CD4-positive, alpha-beta memory T cell (primary cell): ENCODE results near the gene DLX6. TPM values are rescaled to one million over a fixed set of nuclear protein-coding genes. Genes with fewer than 3 reads are reported as not detected.

Experiments used
- CTCF ChIA-PET: fragments of 350-600 bp; sonication (Branson Sonifier 250); formaldehyde crosslinking; loops from one replicate; lab custom pipeline; 2021; ENCODE audit warnings: inconsistent platforms; ENCODE audit not compliant: partially characterized antibody; lab: Charles Lee
- POLR2A ChIA-PET: fragments of 350-600 bp; sonication (Branson Sonifier 250); formaldehyde crosslinking; loops from one replicate; lab custom pipeline; 2021; ENCODE audit not compliant: partially characterized antibody; lab: Charles Lee
- DNase-seq, 5 donors: peaks; one replicate each; pipeline versions ENCODE4 v3.0.0 to v3.0.0-alpha.2; 2020 to 2022; ENCODE audit warnings: mixed read lengths in 1 of 5
- H3K27ac ChIP-seq: one replicate; pipeline ENCODE4 v1.7.0; 2013; ENCODE audit warnings: low read depth, low read length
- H3K27me3 ChIP-seq: 2 replicates; pipeline ENCODE4 v1.7.0; 2013; ENCODE audit warnings: mild to moderate bottlenecking, low read length, moderate library complexity; ENCODE audit not compliant: insufficient read depth
- H3K36me3 ChIP-seq: 2 replicates; pipeline ENCODE4 v1.7.0; 2013; ENCODE audit warnings: mild to moderate bottlenecking, low read length, moderate library complexity; ENCODE audit not compliant: insufficient read depth
- H3K4me1 ChIP-seq: 2 replicates; pipeline ENCODE4 v1.7.0; 2013; ENCODE audit warnings: mild to moderate bottlenecking, low read length, moderate library complexity; ENCODE audit not compliant: insufficient read depth
- H3K4me3 ChIP-seq, 2 donors: one replicate each; pipeline ENCODE4 v1.7.0; 2013; ENCODE audit warnings: low read length in 2 of 2, mild to moderate bottlenecking in 1 of 2
- H3K9me3 ChIP-seq, 2 donors: one replicate each; pipeline ENCODE4 v1.7.0; 2013; ENCODE audit warnings: low read length in 2 of 2, control low read depth in 1 of 2; ENCODE audit not compliant: control insufficient read depth in 1 of 2
- H3K27ac Mint-ChIP-seq, 7 donors: one replicate each; pipeline ENCODE4 v1.8.0; 2020 to 2021; ENCODE audit warnings: mixed read lengths in 7 of 7, mild to moderate bottlenecking in 6 of 7, inconsistent platforms in 3 of 7, moderate library complexity in 3 of 7
- H3K27me3 Mint-ChIP-seq, 2 donors: one replicate each; pipeline ENCODE4 v1.8.0; 2020 to 2021; ENCODE audit warnings: mixed read lengths in 2 of 2
- H3K36me3 Mint-ChIP-seq, 2 donors: one replicate each; pipeline ENCODE4 v1.8.0; 2020 to 2021; ENCODE audit warnings: mixed read lengths in 2 of 2, inconsistent platforms in 1 of 2, mild to moderate bottlenecking in 1 of 2
- H3K4me1 Mint-ChIP-seq, 4 donors: one replicate each; pipeline ENCODE4 v1.8.0; 2020 to 2021; ENCODE audit warnings: mixed read lengths in 4 of 4, mild to moderate bottlenecking in 1 of 4
- H3K4me3 Mint-ChIP-seq, 8 donors: one replicate each; pipeline ENCODE4 v1.8.0; 2020 to 2021; ENCODE audit warnings: mixed read lengths in 8 of 8, mild to moderate bottlenecking in 7 of 8, moderate library complexity in 6 of 8, inconsistent platforms in 3 of 8
- H3K9me3 Mint-ChIP-seq, 8 donors: one replicate each; pipeline ENCODE4 v1.8.0; 2020 to 2021; ENCODE audit warnings: mixed read lengths in 8 of 8, mild to moderate bottlenecking in 5 of 8, inconsistent platforms in 3 of 8, moderate library complexity in 1 of 8
- intact Hi-C: fragments of 100-400 bp; cut with micrococcal nuclease; formaldehyde crosslinking; loops from one replicate; pipeline ENCODE4 v1.15.1; 2023
- polyA plus RNA-seq, 2 donors: library from polyadenylated mRNA; unstranded; fragments of 300-500 nt; fragmentation: Illumina TruSeq; gene quantifications; one replicate each; pipeline ENCODE4 v1.2.3, GENCODE V29; 2021
- total RNA-seq, 2 experiments: library from RNA; stranded (reverse); gene quantifications; one replicate each; pipeline ENCODE4 v1.2.3, GENCODE V29; 2021

Gene DLX6
- total and polyA plus RNA-seq, 4 experiments from 2014 or later: not detected

DNA sequence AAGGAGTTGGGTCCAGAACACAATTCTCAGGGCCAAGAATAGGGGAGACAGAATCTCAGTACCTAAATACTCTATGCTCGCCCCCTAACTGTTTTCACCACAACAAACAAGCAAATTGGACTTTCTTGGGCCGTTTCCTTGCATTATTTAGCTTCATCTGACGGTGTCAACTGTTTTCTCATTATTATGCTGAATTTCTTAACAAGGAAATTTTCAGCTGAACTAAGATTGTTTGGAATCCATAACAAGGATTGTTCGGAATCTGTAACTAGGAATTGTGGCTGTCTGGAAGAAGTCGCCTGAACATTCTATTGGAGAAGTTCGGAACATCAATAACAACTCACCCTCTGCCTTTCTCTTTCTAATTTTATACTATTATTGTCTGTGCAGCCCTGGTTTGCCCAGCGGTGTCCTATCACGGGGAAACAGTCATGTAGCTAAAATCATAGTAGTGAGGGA, 15.5 kb upstream of the DLX6 start:
- Mint-ChIP-seq H3K9me3 (peaks cover 0 to 20% (median 10%) of the 10 kb centered on the region in 8 donors), H3K4me3 (no peak overlapping the region), H3K27me3 (peaks cover 55 to 61% of the 10 kb centered on the region in 2 donors), H3K36me3 (peaks cover 0 to 6% of the 10 kb centered on the region in 2 donors), H3K27ac (no peak overlapping the region), H3K4me1 (peaks cover 0 to 9% (median 2%) of the 10 kb centered on the region in 4 donors)
- CTCF ChIA-PET: interaction anchor here (0.6 kb wide), 1 partner anchor 13 kb away, joined by 3 read pairs; no protein-coding TSS in a partner anchor
- POLR2A ChIA-PET: no interaction called here
- intact Hi-C loops: no loop called here
- H3K27me3 ChIP-seq: peaks cover 31% of the 10 kb centered on the region
- no peaks in the 10 kb centered on the region for H3K4me1 ChIP-seq
- no peak overlapping the region for H3K27ac ChIP-seq
- no peaks in the 10 kb centered on the region for H3K9me3 ChIP-seq
- DNase-seq: no peak
- H3K36me3 ChIP-seq: no peaks in the 10 kb centered on the region
- no peak overlapping the region for H3K4me3 ChIP-seq

GRCh38 chr7:96991546-96992191, 13.7 kb upstream of the DLX6 start:
- Mint-ChIP-seq H3K27ac (no peak overlapping the region), H3K36me3 (peaks cover 0 to 6% of the 10 kb centered on the region in 2 donors), H3K27me3 (peaks cover 65 to 70% of the 10 kb centered on the region in 2 donors), H3K4me1 (peaks cover 0 to 9% (median 2%) of the 10 kb centered on the region in 4 donors), H3K9me3 (peaks cover 0 to 25% (median 12%) of the 10 kb centered on the region in 8 donors), H3K4me3 (no peak overlapping the region)
- H3K36me3 ChIP-seq: no peaks in the 10 kb centered on the region
- intact Hi-C loops: no loop called here
- no peak for DNase-seq
- POLR2A ChIA-PET: no interaction called here
- no peak overlapping the region for H3K4me3 ChIP-seq
- H3K4me1 ChIP-seq: no peaks in the 10 kb centered on the region
- no peaks in the 10 kb centered on the region for H3K9me3 ChIP-seq
- no peak overlapping the region for H3K27ac ChIP-seq
- CTCF ChIA-PET: interaction anchor here (0.7 kb wide), 1 partner anchor 1069 kb away, joined by 3 read pairs; no protein-coding TSS in a partner anchor
- peaks cover 38% of the 10 kb centered on the region for H3K27me3 ChIP-seq

GRCh38 chr7:96992192-96993005, 13.0 kb upstream of the DLX6 start:
- Mint-ChIP-seq H3K36me3 (peaks cover 0 to 6% of the 10 kb centered on the region in 2 donors), H3K4me1 (peaks cover under 1 to 9% (median 5%) of the 10 kb centered on the region in 4 donors), H3K9me3 (peaks cover 0 to 29% (median 12%) of the 10 kb centered on the region in 8 donors), H3K4me3 (peak overlapping the region in 1 of 8 donors; percentile 20), H3K27ac (no peak overlapping the region), H3K27me3 (peaks cover 68 to 73% of the 10 kb centered on the region in 2 donors)
- intact Hi-C loops: no loop called here
- H3K4me1 ChIP-seq: no peaks in the 10 kb centered on the region
- no peaks in the 10 kb centered on the region for H3K36me3 ChIP-seq
- H3K27me3 ChIP-seq: peaks cover 41% of the 10 kb centered on the region
- DNase-seq: no peak
- ChIA-PET POLR2A (no interaction called here), CTCF (no interaction called here)
- no peak overlapping the region for H3K4me3 ChIP-seq
- no peak overlapping the region for H3K27ac ChIP-seq
- no peaks in the 10 kb centered on the region for H3K9me3 ChIP-seq

DNA sequence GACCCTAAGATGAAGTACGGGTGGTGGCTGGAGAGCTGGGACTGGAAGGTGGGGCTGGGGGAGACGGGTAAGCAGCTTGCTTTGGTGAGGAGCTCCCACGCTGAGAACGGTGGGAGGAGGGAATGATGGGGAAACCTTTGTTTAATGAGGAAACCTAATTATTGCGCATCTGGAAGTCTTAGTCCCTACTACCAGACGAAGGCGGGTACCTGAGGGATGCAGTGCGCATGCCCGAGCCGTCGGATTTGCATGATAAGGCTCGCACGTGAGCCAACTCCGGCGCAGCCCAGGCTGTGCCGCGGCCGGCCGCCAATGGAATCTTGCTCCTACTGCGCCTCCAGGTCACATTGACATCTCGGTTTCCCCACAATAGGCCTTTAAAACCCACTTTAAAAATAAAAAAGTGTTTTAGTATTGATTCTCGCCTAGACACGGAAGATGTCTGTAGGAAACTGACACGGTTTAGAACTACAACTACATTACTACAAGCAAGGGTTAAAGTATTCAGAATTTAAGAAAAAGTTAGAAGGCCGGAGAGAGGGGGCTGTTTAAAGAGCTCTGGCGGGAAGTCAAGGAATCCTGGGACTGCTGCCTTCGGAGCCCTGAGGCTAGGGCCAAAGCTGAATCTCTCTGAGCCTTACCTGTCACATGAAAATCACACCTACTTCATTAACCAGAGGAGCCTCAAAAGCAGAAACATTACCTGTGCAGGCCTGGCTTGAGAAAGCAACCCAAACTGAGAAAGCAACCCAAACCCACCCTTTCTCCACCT, 12.1 kb upstream of the DLX6 start:
- Histone ChIP-seq H3K27ac (no peak overlapping the region), H3K9me3 (no peaks in the 10 kb centered on the region), H3K4me3 (no peak overlapping the region), H3K36me3 (no peaks in the 10 kb centered on the region), H3K27me3 (peaks cover 48% of the 10 kb centered on the region), H3K4me1 (no peaks in the 10 kb centered on the region)
- Mint-ChIP-seq H3K4me1 (peaks cover 1 to 9% (median 6%) of the 10 kb centered on the region in 4 donors), H3K27me3 (peaks cover 74 to 80% of the 10 kb centered on the region in 2 donors), H3K36me3 (peaks cover 0 to 6% of the 10 kb centered on the region in 2 donors), H3K4me3 (no peak overlapping the region), H3K27ac (no peak overlapping the region), H3K9me3 (peaks cover 0 to 33% (median 15%) of the 10 kb centered on the region in 8 donors)
- ChIA-PET POLR2A (no interaction called here), CTCF (no interaction called here)
- DNase-seq: no peak
- intact Hi-C loops: no loop called here

- no peak overlapping the region for H3K4me3 ChIP-seq
- POLR2A ChIA-PET: no interaction called here
- H3K27me3 ChIP-seq: peaks cover 55% of the 10 kb centered on the region
- H3K27ac ChIP-seq: no peak overlapping the region
- no peaks in the 10 kb centered on the region for H3K4me1 ChIP-seq
- intact Hi-C loops: no loop called here
- CTCF ChIA-PET: no interaction called here
- no peaks in the 10 kb centered on the region for H3K9me3 ChIP-seq
- Mint-ChIP-seq H3K36me3 (peaks cover 0 to 6% of the 10 kb centered on the region in 2 donors), H3K4me3 (no peak overlapping the region), H3K27me3 (peaks cover 75 to 82% of the 10 kb centered on the region in 2 donors), H3K27ac (no peak overlapping the region), H3K4me1 (peaks cover 1 to 9% (median 6%) of the 10 kb centered on the region in 4 donors), H3K9me3 (peaks cover 0 to 37% (median 17%) of the 10 kb centered on the region in 8 donors)
- no peak for DNase-seq
- no peaks in the 10 kb centered on the region for H3K36me3 ChIP-seq
Measured at GRCh38 chr7:96993980-96994379, 11.4 kb upstream of the DLX6 start.

GRCh38 chr7:96995406-96996110, 9.8 kb upstream of the DLX6 start:
- H3K4me3 ChIP-seq: no peak overlapping the region
- H3K27ac Mint-ChIP-seq: no peak overlapping the region
- DNase-seq: no peak
- peaks cover 0 to 44% (median 17%) of the 10 kb centered on the region in 8 donors for H3K9me3 Mint-ChIP-seq
- no peaks in the 10 kb centered on the region for H3K4me1 ChIP-seq
- H3K4me1 Mint-ChIP-seq: peaks cover 1 to 7% (median 4%) of the 10 kb centered on the region in 4 donors
- peaks cover 0 to 6% of the 10 kb centered on the region in 2 donors for H3K36me3 Mint-ChIP-seq
- ChIA-PET CTCF (interaction anchor here (0.6 to 0.9 kb wide), 2 partner anchors 37 to 1762 kb away, joined by 3 to 4 read pairs; no protein-coding TSS in a partner anchor), POLR2A (no interaction called here)
- H3K36me3 ChIP-seq: no peaks in the 10 kb centered on the region
- no peak overlapping the region for H3K27ac ChIP-seq
- no peak overlapping the region for H3K4me3 Mint-ChIP-seq
- H3K9me3 ChIP-seq: no peaks in the 10 kb centered on the region
- peaks cover 75 to 82% of the 10 kb centered on the region in 2 donors for H3K27me3 Mint-ChIP-seq
- peaks cover 71% of the 10 kb centered on the region for H3K27me3 ChIP-seq
- intact Hi-C loops: no loop called here
